Ishikawa (cell line): ENCODE results near the gene FECH.

Source experiments
- CEBPB ChIP-seq: IDR thresholded peaks from 2 replicates; pipeline ENCODE4 v1.6.1; 2012
- CREB1 ChIP-seq: IDR thresholded peaks from 2 replicates; pipeline ENCODE4 v1.6.1; 2012; ENCODE audit warnings: low read depth
- EGR1 ChIP-seq: IDR thresholded peaks from 2 replicates; pipeline ENCODE4 v1.6.1; 2012
- EP300 ChIP-seq: IDR thresholded peaks from 2 replicates; pipeline ENCODE4 v1.6.1; 2012; ENCODE audit warnings: borderline replicate concordance
- MAX ChIP-seq: IDR thresholded peaks from 2 replicates; pipeline ENCODE4 v1.6.1; 2012
- NFIC ChIP-seq: IDR thresholded peaks from 2 replicates; pipeline ENCODE4 v1.6.1; 2012
- RAD21 ChIP-seq: IDR thresholded peaks from 2 replicates; pipeline ENCODE4 v1.6.1; 2012; ENCODE audit warnings: low read depth
- REST ChIP-seq: IDR thresholded peaks from 2 replicates; pipeline ENCODE4 v1.6.1; 2012; ENCODE audit warnings: low read depth, mild to moderate bottlenecking
- TAF1 ChIP-seq: IDR thresholded peaks from 2 replicates; pipeline ENCODE4 v1.6.1; 2012; ENCODE audit warnings: low read depth, mild to moderate bottlenecking
- TCF12 ChIP-seq: IDR thresholded peaks from 2 replicates; pipeline ENCODE4 v1.6.1; 2012; ENCODE audit warnings: low read depth
- TEAD4 ChIP-seq: IDR thresholded peaks from 2 replicates; pipeline ENCODE4 v1.6.1; 2012
- YY1 ChIP-seq: IDR thresholded peaks from 2 replicates; pipeline ENCODE4 v1.6.1; 2012; ENCODE audit warnings: low read depth
- ZBTB7A ChIP-seq: IDR thresholded peaks from 2 replicates; pipeline ENCODE4 v1.6.1; 2012; ENCODE audit warnings: low read depth

- no peak for TF ChIP-seq EP300
- TF ChIP-seq RAD21 = no peak
- TF ChIP-seq CEBPB = no peak
- no peak for TF ChIP-seq NFIC
- no peak for TF ChIP-seq TAF1
- no peak for TF ChIP-seq MAX
- TF ChIP-seq REST = no peak
- no peak for TF ChIP-seq YY1
- TF ChIP-seq CREB1 = no peak
- no peak for TF ChIP-seq TCF12
- no peak for TF ChIP-seq ZBTB7A
- TF ChIP-seq TEAD4 = no peak
- no peak for TF ChIP-seq EGR1
These were observed 31.4 kb downstream of the FECH start for GRCh38 chr18:57555134-57555533.
